GM18519 (cell line): ENCODE results near the gene CELF2.

Experiments used
- ATAC-seq: cut with Tn5 transposase; IDR thresholded peaks from one replicate; pipeline ENCODE4 v1.9.1; 2021; ENCODE audit warnings: mild to moderate bottlenecking, moderate library complexity; ENCODE audit not compliant: unreplicated experiment, low FRiP score

CELF2 gene

GRCh38 chr10:11208908-11209829, 191.5 kb downstream of the CELF2 start:
- ATAC-seq, result peak; percentile 51

- peak; percentile 33 for ATAC-seq
These were observed 192.1 kb downstream of the CELF2 start for GRCh38 chr10:11209830-11210181.

DNA sequence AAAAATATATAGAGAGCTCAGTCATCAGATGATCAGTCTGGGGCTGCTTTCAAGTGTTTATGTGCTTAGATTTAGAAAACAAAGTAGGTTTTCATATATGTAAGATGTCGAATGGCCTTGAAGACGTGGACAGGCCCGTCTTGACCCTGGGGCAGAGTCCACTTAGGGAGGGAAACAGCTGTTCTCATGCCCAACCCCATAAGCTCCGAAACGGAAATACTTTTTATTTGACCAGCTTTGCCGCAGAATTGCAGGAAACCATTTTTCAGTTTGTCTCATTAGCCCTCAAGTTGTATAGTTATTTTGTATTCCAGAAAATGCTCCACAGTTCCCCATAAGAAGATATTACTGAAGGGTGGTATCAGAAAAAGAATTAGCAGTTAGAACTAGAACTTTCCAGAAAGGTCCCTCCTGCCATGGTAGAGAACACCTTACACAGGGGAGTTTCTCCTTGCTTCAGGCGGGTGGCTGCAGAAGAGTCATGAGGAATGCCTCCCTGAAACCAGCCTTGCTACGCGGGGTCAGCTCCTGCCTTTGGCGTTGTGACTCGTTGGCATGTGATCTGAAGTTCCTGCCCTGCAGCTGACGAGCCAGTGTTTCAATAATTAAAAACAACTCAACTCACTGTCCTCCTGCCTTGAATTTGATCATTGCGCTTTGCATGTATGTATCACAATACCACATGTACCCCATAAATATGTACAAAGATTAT, 192.7 kb downstream of the CELF2 start:
- peak; percentile 1 for ATAC-seq

DNA sequence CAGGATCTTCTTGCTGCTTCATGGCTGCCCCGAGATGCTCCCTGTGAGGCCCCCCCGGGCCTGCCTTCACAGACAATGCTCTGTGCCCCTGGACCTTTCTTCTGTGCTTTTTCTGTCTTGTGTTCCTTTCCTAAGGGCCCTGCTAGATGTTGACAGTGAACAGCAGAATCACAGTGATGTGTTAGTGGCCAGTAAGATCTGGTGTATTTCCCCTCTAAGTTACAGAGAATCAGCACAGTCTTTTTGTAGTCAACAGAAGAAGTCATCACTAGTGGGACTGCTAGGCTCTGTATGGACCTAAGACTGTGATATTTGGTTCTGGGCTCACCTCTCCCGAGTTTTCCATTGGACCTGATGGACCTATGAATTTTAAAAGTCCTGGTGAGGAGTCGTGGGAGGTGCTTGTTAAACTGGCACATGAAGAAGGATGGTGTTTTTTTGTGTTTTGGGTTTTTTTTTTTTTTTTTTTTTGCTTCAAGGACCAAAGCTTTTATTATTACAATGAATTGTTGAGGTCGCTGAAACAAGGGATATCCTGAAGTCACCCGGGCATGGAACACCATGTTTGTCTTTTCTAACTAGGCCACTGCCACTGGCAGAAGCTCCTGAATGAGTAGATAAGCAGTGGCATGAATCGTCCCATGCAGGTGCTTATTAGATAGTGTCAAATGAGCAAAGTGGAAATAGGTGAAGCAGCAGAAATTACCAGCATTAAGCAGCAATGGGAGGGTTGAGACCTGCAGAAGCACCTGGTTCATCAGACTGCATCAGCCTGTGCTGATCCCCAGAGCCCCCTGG, 194.8 kb downstream of the CELF2 start:
- ATAC-seq, result no peak

DNA sequence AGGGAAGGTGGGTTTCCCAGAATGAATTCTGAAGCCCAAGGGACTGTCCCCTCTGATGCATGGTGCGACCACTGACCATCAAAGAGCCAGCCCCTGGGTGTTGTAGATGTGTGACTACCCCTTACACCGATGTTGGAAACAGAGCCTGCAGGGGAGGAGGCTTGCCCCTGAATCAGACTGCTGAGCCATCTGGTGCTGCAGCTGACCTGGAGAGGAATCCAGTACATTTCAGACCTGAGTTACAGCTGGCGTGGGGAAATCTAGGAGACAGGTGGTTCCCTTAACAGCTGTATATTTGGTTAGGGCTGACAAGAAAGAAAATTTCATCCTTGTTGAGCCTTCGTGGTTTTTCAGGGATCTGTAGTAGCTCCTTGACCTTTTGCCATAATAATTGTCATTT, 195.5 kb downstream of the CELF2 start:
- ATAC-seq, result no peak

GRCh38 chr10:11214407-11214806, 196.7 kb downstream of the CELF2 start:
- ATAC-seq, result no peak

GRCh38 chr10:11215471-11215870, 197.8 kb downstream of the CELF2 start:
- no peak for ATAC-seq

DNA sequence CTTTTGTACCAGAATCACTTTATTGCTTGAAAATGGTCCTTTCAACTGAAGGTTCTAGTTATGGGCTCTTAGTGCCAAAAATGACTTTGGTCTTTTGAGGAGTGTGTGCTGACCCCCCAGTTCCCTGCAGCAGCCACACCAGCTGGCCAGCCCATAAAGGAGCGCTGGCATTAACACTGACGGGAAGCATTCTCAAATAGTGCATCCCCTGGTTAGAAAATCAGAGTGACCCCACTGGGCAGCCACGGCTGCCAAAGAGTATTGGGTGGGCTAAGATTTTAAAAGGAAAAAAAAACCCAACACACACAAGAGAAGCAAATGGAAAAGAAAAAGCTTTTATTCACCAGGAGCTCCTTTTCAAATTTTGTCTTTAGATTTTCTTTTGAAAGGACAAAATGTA, 199.8 kb downstream of the CELF2 start:
- no peak for ATAC-seq

DNA sequence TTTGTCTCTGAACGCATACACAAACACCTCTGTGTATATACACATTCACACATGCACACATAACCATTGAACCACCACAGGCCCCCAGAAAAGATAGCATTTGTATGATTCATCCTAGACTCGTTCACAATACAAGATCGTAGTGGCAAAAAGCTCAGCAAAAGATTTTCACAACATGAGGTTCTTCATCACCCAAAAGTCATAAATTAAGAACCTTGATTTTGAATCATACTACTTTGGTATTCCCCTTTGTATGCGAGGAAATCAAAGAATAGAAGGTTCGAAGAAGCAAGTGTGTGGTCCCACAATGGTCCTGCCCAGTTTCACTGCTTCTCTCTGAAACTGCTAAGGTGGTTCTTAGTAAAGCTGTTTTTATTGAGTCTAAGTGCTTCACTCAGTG, 200.7 kb downstream of the CELF2 start:
- ATAC-seq, result no peak

DNA sequence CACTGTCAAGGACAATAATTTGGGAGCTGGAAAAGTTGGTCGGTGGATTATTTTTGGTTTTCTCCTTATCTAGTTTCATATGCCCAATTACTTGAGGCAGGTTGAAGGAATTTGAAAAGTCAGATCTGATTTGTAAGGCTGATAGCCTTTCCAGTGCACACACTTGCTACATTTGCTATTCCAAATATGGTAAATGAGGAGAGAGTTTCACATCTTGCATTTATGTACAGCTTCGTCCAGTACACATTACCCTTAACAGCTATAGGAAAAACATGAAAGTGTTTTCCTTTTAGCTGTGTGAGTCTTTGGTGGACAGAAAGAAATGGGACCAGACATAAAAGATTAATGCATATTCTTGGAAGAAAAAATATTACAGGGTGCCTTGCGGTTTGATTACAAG, 201.8 kb downstream of the CELF2 start:
- no peak for ATAC-seq

- ATAC-seq, result no peak
These were observed 205.4 kb downstream of the CELF2 start for GRCh38 chr10:11223081-11223480.

DNA sequence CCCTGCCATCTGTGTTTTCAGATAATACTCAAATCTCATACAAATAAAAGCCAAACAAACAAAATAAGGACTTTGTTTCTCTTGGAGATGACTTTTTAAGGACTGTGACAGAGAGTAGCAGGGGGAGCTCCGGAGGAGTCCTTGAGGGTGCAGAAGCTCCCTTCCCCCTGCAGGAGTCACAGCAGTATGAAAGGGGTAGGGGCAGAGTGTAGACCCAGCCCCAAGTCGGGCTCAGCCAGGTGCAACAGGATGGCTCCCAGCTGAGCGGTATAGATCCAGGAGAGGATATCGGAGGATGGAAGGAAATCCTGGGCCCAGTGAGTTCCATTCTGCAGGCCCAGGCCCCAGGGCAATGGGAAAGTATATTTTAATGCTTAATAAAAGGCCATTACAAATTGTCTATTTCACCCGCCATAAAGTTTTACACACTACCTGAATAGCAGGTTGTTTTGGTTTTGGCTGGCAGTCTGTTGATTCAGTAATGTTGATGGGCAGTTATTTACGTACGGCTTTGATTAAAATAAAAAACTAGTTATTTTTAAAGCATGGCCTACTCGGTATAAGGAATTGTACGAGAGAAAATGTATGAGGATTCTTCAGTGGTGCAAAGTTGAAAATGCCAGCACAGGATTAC, 206.0 kb downstream of the CELF2 start:
- ATAC-seq, result no peak

- ATAC-seq, result no peak
These were observed 206.6 kb downstream of the CELF2 start for GRCh38 chr10:11224321-11224720.

GRCh38 chr10:11224792-11225416, 207.2 kb downstream of the CELF2 start:
- no peak for ATAC-seq

DNA sequence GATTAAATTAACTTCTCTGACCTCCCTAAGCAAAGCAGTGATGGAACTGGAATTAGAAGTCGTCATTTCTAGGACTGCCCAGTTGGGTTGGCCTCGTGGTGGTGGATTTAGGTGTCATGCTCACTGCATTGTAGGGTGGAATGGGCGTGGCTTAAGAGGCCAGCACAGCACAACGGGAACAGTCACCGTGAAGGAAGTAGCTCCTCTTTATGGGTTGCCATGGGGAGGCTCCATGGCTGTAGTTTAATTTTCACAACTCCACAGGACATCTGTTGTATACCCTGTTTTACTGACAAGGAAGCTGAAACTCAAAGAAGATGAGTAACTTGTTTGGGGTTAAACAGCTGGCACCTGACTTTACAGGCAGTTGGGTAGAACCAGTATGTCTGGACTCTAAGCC, 208.3 kb downstream of the CELF2 start:
- ATAC-seq, result peak; percentile 29

DNA sequence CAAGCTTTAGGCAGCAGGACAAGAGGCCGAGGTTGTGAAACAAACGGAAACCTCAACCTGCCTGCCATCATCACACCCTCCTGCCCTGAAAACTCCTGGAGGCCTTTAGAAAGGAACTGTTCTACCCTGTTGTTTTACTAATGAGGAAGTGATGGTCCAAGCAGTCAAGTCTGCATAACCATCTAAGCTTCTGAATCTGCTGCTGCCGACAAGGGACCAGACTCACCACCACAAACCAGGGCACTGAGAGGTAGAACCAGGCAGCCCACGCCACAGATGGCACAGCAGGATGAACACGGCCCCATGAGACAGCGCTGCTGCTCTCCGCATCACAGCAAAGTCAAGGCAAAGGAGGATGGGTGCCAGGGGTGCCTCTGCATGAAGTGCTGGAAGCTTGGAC, 209.4 kb downstream of the CELF2 start:
- ATAC-seq, result peak; percentile 38

- ATAC-seq, result no peak
These were observed 212.2 kb downstream of the CELF2 start for GRCh38 chr10:11229893-11230292.

- no peak for ATAC-seq
These were observed 213.0 kb downstream of the CELF2 start for GRCh38 chr10:11230498-11231167.

- no peak for ATAC-seq
These were observed 213.6 kb downstream of the CELF2 start for GRCh38 chr10:11231285-11231684.
